Inflammatory macrophage treated with lipopolysaccharide for 1 hour (primary cell): ENCODE data around the gene KCNMB2.
"Not testable (repeated sequence)": the region's sequence is repeated elsewhere in the genome, so short reads cannot be mapped to it uniquely, and the experiment has no call there.

Source experiments
- DNase-seq, 2 donors: peaks; one replicate each; pipeline ENCODE4 v3.0.0-alpha.2; 2020 to 2022

KCNMB2 gene

GRCh38 chr3:178706411-178706810, 170.2 kb downstream of the KCNMB2 start:
- DNase-seq, result no peak

GRCh38 chr3:178707311-178708031, 171.2 kb downstream of the KCNMB2 start:
- no peak for DNase-seq

GRCh38 chr3:178709051-178709450, 172.8 kb downstream of the KCNMB2 start:
- DNase-seq, result no peak

GRCh38 chr3:178711753-178712152, 175.5 kb downstream of the KCNMB2 start:
- no peak for DNase-seq

GRCh38 chr3:178712247-178712646, 176.0 kb downstream of the KCNMB2 start:
- DNase-seq, result no peak

GRCh38 chr3:178714925-178715832, 178.9 kb downstream of the KCNMB2 start:
- DNase-seq, result no peak

- DNase-seq, result no peak
Observed at GRCh38 chr3:178718995-178719635, 182.9 kb downstream of the KCNMB2 start.

- DNase-seq, result no peak
Observed at GRCh38 chr3:178732824-178733223, 196.6 kb downstream of the KCNMB2 start.

- no peak for DNase-seq
Observed at GRCh38 chr3:178735032-178735674, 198.9 kb downstream of the KCNMB2 start.

- DNase-seq, result no peak
Observed at GRCh38 chr3:178736300-178736699, 200.1 kb downstream of the KCNMB2 start.

GRCh38 chr3:178739720-178740119, 203.5 kb downstream of the KCNMB2 start:
- DNase-seq, result no peak

GRCh38 chr3:178741020-178741419, 204.8 kb downstream of the KCNMB2 start:
- no peak for DNase-seq

- DNase-seq, result no peak
Observed at GRCh38 chr3:178743297-178743696, 207.1 kb downstream of the KCNMB2 start.

- DNase-seq, result not testable (repeated sequence)
Observed at GRCh38 chr3:178745861-178746655, 209.8 kb downstream of the KCNMB2 start.

GRCh38 chr3:178748874-178749273, 212.6 kb downstream of the KCNMB2 start:
- DNase-seq, result no peak

- no peak for DNase-seq
Observed at GRCh38 chr3:178749471-178749870, 213.2 kb downstream of the KCNMB2 start.

GRCh38 chr3:178750639-178751300, 214.5 kb downstream of the KCNMB2 start:
- DNase-seq, result no peak

GRCh38 chr3:178752843-178753242, 216.6 kb downstream of the KCNMB2 start:
- no peak for DNase-seq

- DNase-seq, result no peak
Observed at GRCh38 chr3:178754852-178755510, 218.7 kb downstream of the KCNMB2 start.

- no peak for DNase-seq
Observed at GRCh38 chr3:178761024-178761423, 224.8 kb downstream of the KCNMB2 start.

- DNase-seq, result no peak
Observed at GRCh38 chr3:178761461-178761860, 225.2 kb downstream of the KCNMB2 start.
